GM12878 (cell line): ENCODE results near the gene PMPCA. TPM values are rescaled to one million over a fixed set of nuclear protein-coding genes. Genes with fewer than 3 reads are reported as not detected.

Source experiments
- ATAC-seq: fragments of 200-7000 bp; cut with Tn5 transposase; 3 replicates; pipeline ENCODE4 v1.9.1; 2020; ENCODE audit warnings: mild to moderate bottlenecking, moderate library complexity
- BruUV-seq: library from RNA; stranded (reverse); fragments of 400-500 nt; replicated peaks from 2 replicates; lab custom pipeline; 2021; lab: Mats Ljungman, UMichigan
- CTCF ChIA-PET: fragments of 300-600 bp; sonication (Branson Sonifier 250); formaldehyde crosslinking; extraction: SDS; loops from one replicate; lab custom pipeline; 2021; ENCODE audit warnings: inconsistent platforms; lab: Yijun Ruan, JAX
- POLR2A ChIA-PET: fragments of 350-600 bp; formaldehyde crosslinking; extraction: SDS; loops from one replicate; lab custom pipeline; 2021; ENCODE audit warnings: inconsistent platforms; lab: Charles Lee
- RAD21 ChIA-PET: fragments of 300-600 bp; sonication (Branson Sonifier 250); formaldehyde crosslinking; loops from one replicate; lab custom pipeline; 2023; ENCODE audit warnings: antibody characterized with exemption; ENCODE audit not compliant: unreplicated experiment; lab: Charles Lee
- SMC1A ChIA-PET: fragments of 300-600 bp; sonication (Branson Sonifier 250); formaldehyde crosslinking; loops from one replicate; lab custom pipeline; 2023; ENCODE audit not compliant: unreplicated experiment, uncharacterized antibody; lab: Charles Lee
- DNase-seq: peaks from one replicate; pipeline ENCODE4 v3.0.0-alpha.2; 2011; ENCODE audit warnings: low read depth, low spot score
- FAIRE-seq: peaks from 3 replicates; lab custom pipeline; 2011; peaks lifted over from hg19 to GRCh38; lab: Jason Lieb, UNC
- H2AFZ ChIP-seq: 2 replicates; pipeline ENCODE4 v1.6.0; 2011; ENCODE audit warnings: low read depth, low read length, control low read depth; ENCODE audit not compliant: control insufficient read depth
- H3K27ac ChIP-seq: 2 replicates; pipeline ENCODE4 v1.5.1; 2011; ENCODE audit warnings: control low read depth; ENCODE audit not compliant: control insufficient read depth, insufficient read depth
- H3K27me3 ChIP-seq, 2 experiments: replicated peaks in 1 of 2; 2 replicates each; pipeline versions ENCODE4 v1.6.0 to v1.6.1; 2011; ENCODE audit warnings: low read length in 1 of 2; ENCODE audit not compliant: control insufficient read depth in 2 of 2, insufficient read depth in 2 of 2
- H3K36me3 ChIP-seq, 2 experiments: 2 replicates each; pipeline ENCODE4 v1.5.1; 2011; ENCODE audit warnings: low read length in 1 of 2; ENCODE audit not compliant: control insufficient read depth in 2 of 2, insufficient read depth in 2 of 2
- H3K4me1 ChIP-seq: 2 replicates; pipeline ENCODE4 v1.6.1; 2011; ENCODE audit warnings: mild to moderate bottlenecking, low read length, moderate library complexity, mixed read lengths; ENCODE audit not compliant: control insufficient read depth, insufficient read depth
- H3K4me2 ChIP-seq: 2 replicates; pipeline ENCODE4 v1.6.0; 2011; ENCODE audit warnings: control low read depth; ENCODE audit not compliant: control insufficient read depth, insufficient read depth
- H3K4me3 ChIP-seq: fragments of 200-600 bp; sonication (generic); 2 replicates; pipeline ENCODE4 v1.5.1; 2016
- H3K79me2 ChIP-seq: 2 replicates; pipeline ENCODE4 v1.6.0; 2011; ENCODE audit warnings: low read length; ENCODE audit not compliant: control insufficient read depth, insufficient read depth
- H3K9ac ChIP-seq: 2 replicates; pipeline ENCODE4 v1.8.0; 2011; ENCODE audit warnings: low read length, control low read depth, mixed read lengths; ENCODE audit not compliant: control insufficient read depth, insufficient read depth
- H3K9me3 ChIP-seq: replicated peaks from 3 replicates; pipeline ENCODE4 v1.5.1; 2011; ENCODE audit warnings: mild to moderate bottlenecking, low read length; ENCODE audit not compliant: control insufficient read depth, insufficient read depth
- H4K20me1 ChIP-seq: 2 replicates; pipeline ENCODE4 v1.6.0; 2011; ENCODE audit not compliant: control insufficient read depth, insufficient read depth
- BHLHE40 ChIP-seq, 2 experiments: fragments of 450-650 bp in 1 of 2; IDR thresholded peaks; 2 replicates each; pipeline ENCODE4 v1.6.1; 2011 to 2017; ENCODE audit warnings: low read depth in 2 of 2, borderline replicate concordance in 1 of 2, improper control_type of control experiment in 1 of 2, low read length in 1 of 2, mild to moderate bottlenecking in 1 of 2
- IKZF1 ChIP-seq: fragments of 450-650 bp; conservative IDR thresholded peaks from 2 replicates; pipeline ENCODE4 v1.6.1; 2017; ENCODE audit warnings: antibody characterized with exemption, mild to moderate bottlenecking
- POLR2A ChIP-seq: IDR thresholded peaks from 2 replicates; pipeline ENCODE4 v1.6.1; 2011; ENCODE audit warnings: low read depth, mild to moderate bottlenecking, low read length
- TCF12 ChIP-seq: IDR thresholded peaks from 2 replicates; pipeline ENCODE4 v1.6.1; 2011; ENCODE audit warnings: low read depth, mild to moderate bottlenecking, low read length
- WGBS: methylation state at CpG from one replicate; pipeline ENCODE4 v1.1.6; 2016; ENCODE audit warnings: low lambda C conversion rate; ENCODE audit not compliant: insufficient replicate concordance, insufficient coverage; ENCODE audit errors: missing lambda C conversion rate; 5-methylcytosine and 5-hydroxymethylcytosine counted together
- in situ Hi-C: fragments of 300-500 bp; cut with MboI; formaldehyde crosslinking; loops from 9 replicates; pipeline ENCODE4 v1.14.3; 2018; ENCODE audit warnings: mixed read lengths
- intact Hi-C: fragments of 100-400 bp; cut with micrococcal nuclease; formaldehyde crosslinking; loops from one replicate; pipeline ENCODE4 v1.14.2; 2022; ENCODE audit not compliant: unreplicated experiment
- polyA plus RNA-seq, 11 experiments: library from polyadenylated mRNA; depleted of rRNA in 4 of 11; unstranded in 6 of 11; stranded (reverse) in 5 of 11; fragments of >200 nt; fragmentation: Nextera tagmentation in 4 of 11; fragmentation: Illumina TruSeq in 1 of 11; extraction: Ambion mirVana in 4 of 11; extraction: Trizol in 1 of 11; gene quantifications; 1 replicate in 1 of 11; 2 replicates in 10 of 11; pipeline versions ENCODE4 v1.2.1 to v1.2.3, GENCODE V29; 2011 to 2016; ENCODE audit warnings: inconsistent platforms in 2 of 11, missing spikeins in 2 of 11, low read depth in 1 of 11
- total RNA-seq, 4 experiments: library from RNA; depleted of rRNA in 3 of 4; stranded (reverse); fragments of >200 nt in 3 of 4; fragmentation: Illumina TruSeq in 1 of 4; extraction: Trizol in 1 of 4; gene quantifications; 2 replicates each; pipeline versions ENCODE4 v1.2.1 to v1.2.3, GENCODE V29; 2013 to 2021

Gene PMPCA
- total and polyA plus RNA-seq, 10 of the 15 experiments (the other 5 are each of a cell fraction or from before 2014, with no cell fraction given) = 8.1 to 137 (median 75.7) TPM

DNA sequence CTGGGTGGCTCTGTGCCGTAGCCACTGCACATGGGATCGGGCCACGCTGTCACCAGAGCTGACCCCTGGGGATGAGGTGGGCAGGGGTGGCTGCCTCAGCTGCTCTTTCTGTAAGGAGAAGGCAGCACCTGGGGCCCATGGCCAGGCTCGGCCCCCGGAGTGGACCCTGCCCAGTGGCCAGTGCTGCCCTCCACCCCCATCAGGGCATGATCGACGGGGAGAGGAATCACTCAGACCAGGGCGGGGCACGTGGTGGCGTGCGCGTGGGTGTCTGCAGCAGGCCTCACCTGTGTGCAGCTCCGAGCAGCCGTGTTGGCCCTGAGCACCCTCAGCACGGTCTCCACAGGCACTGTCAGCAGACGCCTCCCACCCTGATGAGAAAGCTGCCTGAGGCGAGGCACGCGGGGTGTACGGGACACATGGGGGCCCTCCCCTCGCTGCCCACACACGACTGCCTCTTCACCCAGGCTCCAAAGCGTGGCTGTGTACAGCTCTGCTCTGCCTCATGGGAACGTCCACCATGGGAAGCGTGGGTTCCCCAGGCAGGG lies 28.4 kb upstream of the PMPCA start:
- no TSS peak for BruUV-seq
- ChIA-PET CTCF (no interaction called here), RAD21 (no interaction called here), POLR2A (no interaction called here), SMC1A (no interaction called here)
- Histone ChIP-seq H3K4me1 (no peaks in the 10 kb centered on the region), H3K36me3 (peaks cover 3 to 34% of the 10 kb centered on the region in 2 experiments; a peak in 3 of 4 replicates), H3K4me2 (no peak overlapping the region), H3K9me3 (no peaks in the 10 kb centered on the region), H4K20me1 (no peaks in the 10 kb centered on the region), H3K27me3 (no peaks in the 10 kb centered on the region), H3K27ac (no peak overlapping the region), H3K4me3 (no peak overlapping the region), H3K79me2 (no peaks in the 10 kb centered on the region), H3K9ac (no peak overlapping the region), H2AFZ (no peak overlapping the region)
- in situ Hi-C loops = no loop called here
- TF ChIP-seq POLR2A (peak; percentile 50), BHLHE40 (IDR thresholded peaks at IDR 0.05; ENCODE audit: borderline replicate concordance in 1 of 2, low read depth in 2 of 2, low read length in 1 of 2) (no peak)
- intact Hi-C loops = no loop called here
- DNase-seq = no peak
- FAIRE-seq = no peak
- WGBS = 94% methylated on average over 25 of the region's 25 CpGs
- no peak for ATAC-seq

DNA sequence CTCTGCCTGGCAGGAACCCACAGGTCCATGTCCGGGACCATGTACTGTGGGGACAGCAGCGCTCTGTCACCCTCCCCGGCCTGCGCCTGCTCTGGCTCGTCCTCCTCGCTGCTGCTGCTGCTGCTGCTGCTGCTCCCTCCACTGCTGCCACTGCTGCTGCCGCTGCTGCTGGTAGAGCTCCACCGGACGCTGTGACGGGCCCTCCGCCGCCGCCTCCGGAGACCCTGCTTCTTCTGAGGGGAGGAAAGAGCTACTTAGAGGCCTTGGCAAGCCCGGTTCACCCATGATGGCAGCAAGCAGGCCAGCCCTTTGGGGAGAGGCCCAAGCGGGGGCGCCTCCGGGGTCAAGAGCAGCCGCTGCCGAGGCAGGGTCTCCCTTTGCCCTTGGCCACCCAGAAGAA lies 27.0 kb upstream of the PMPCA start:
- no TSS peak for BruUV-seq
- Histone ChIP-seq H3K27ac (no peak overlapping the region), H3K4me3 (no peak overlapping the region), H3K9me3 (no peaks in the 10 kb centered on the region), H4K20me1 (no peaks in the 10 kb centered on the region), H3K27me3 (no peaks in the 10 kb centered on the region), H3K79me2 (no peaks in the 10 kb centered on the region), H3K4me2 (no peak overlapping the region), H3K9ac (no peak overlapping the region), H3K4me1 (no peaks in the 10 kb centered on the region), H2AFZ (no peak overlapping the region), H3K36me3 (peaks cover 6 to 38% of the 10 kb centered on the region in 2 experiments; a peak in 3 of 4 replicates)
- TF ChIP-seq IKZF1 = no peak
- no peak for TF ChIP-seq TCF12
- no peak for FAIRE-seq
- ATAC-seq = no peak
- ChIA-PET SMC1A (no interaction called here), CTCF (no interaction called here), POLR2A (no interaction called here), RAD21 (no interaction called here)
- intact Hi-C loops (no loop called here), in situ Hi-C loops (no loop called here)
- no peak for DNase-seq
- 95% methylated on average over 20 of the region's 20 CpGs for WGBS
